AG04449 (cell line): ENCODE measurements around the gene TRMT61A.
A peak's percentile ranks its signal among the peaks of the same experiment; 100 is the strongest.

Source experiments
- CTCF ChIA-PET: fragments of 350-600 bp; formaldehyde crosslinking; extraction: SDS; loops from one replicate; lab custom pipeline; 2021; ENCODE audit warnings: antibody characterized with exemption; lab: Yijun Ruan, JAX
- POLR2A ChIA-PET: fragments of 400-600, 350-600 bp; formaldehyde crosslinking; extraction: SDS; loops from one replicate; lab custom pipeline; 2020; ENCODE audit warnings: antibody characterized with exemption, inconsistent platforms; lab: Yijun Ruan, JAX
- DNase-seq: peaks from one replicate; pipeline ENCODE4 v3.0.0-alpha.2; 2010; ENCODE audit warnings: low read depth, low spot score
- H3K4me3 ChIP-seq: 2 replicates; pipeline ENCODE4 v1.5.1; 2011; ENCODE audit warnings: low read depth, mild to moderate bottlenecking, control low read depth, low read length
- CTCF ChIP-seq: IDR thresholded peaks from one replicate; pipeline ENCODE4 v1.5.1; 2011; ENCODE audit warnings: mild to moderate bottlenecking, moderate library complexity, low read length, control low read depth, inconsistent platforms; ENCODE audit not compliant: insufficient read depth; ENCODE audit errors: missing control alignments

Gene TRMT61A

DNA sequence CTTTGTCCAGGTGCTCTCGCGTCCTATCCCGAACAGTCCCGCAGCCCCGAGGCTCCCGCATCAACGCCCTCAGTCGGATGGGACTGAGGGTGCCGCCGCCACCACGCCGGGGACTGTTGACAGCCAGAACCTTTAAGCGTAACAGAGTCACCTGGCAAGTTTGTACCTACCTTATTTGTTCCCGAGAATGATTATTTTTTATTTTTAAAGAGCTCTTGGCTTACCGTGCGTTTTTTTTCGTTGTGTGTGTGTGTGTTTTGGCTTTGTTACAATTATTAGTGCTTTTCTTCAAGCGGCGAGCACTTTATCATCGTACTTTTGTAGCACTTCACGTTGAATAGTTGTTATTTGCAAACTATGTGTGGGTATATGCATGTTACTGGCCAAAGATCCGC, 34.2 kb downstream of the TRMT61A start:
- no peak for TF ChIP-seq CTCF
- CTCF ChIA-PET = interaction anchor here (1.5 to 8.2 kb wide), 3 partner anchors 9 to 15 kb away, joined by 5 to 79 read pairs (median 6); no protein-coding TSS in a partner anchor
- POLR2A ChIA-PET = interaction anchor here (0.6 kb wide), 1 partner anchor 477 kb away, joined by 4 read pairs; no protein-coding TSS in a partner anchor
- H3K4me3 ChIP-seq = peak overlapping the region; percentile 67
- DNase-seq = no peak

DNA sequence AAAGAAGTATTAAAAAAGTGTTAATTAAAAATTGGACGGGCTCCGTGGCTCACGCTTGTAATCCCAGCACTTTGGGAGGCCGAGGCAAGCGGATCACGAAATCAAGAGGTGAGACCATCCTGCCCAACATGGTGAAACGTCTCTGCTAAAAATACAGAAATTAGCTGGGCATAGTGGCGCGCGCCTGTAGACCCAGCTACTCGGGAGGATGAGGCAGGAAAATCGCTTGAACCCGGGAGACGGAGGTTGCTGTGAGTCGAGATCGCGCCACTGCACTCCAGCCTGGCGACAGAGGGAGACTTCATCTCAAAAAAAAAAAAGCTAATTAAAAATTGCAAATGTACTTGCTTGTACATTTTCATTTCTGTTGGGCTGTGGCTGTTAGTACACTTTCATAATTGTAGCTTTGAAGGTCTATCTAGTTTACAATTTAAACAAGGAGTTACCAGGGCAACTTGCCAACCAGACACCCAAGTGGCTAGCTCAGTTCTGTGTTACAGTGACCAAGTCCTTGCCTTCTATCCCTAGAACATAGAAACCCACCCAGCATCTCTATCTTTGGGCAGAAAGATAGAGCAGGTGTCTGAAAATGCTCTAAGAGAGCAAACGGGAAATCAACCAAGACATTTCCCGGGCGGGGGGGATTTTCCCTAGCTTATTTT, 35.0 kb downstream of the TRMT61A start:
- POLR2A ChIA-PET = no interaction called here
- CTCF ChIA-PET = interaction anchor here (1.5 to 8.2 kb wide), 3 partner anchors 10 to 16 kb away, joined by 5 to 79 read pairs (median 6); no protein-coding TSS in a partner anchor

GRCh38 chr14:103568952-103569351, 40.0 kb downstream of the TRMT61A start:
- TF ChIP-seq CTCF = no peak
- POLR2A ChIA-PET = no interaction called here
- CTCF ChIA-PET = interaction anchor here (1.0 kb wide), 1 partner anchor 137 kb away, joined by 3 read pairs; no protein-coding TSS in a partner anchor
- no peak for DNase-seq
- no peak overlapping the region for H3K4me3 ChIP-seq

More for the DNA sequence above, 35.0 kb downstream of the TRMT61A start:
- H3K4me3 ChIP-seq = peak overlapping the region; percentile 67
- no peak for DNase-seq
- no peak for TF ChIP-seq CTCF

DNA sequence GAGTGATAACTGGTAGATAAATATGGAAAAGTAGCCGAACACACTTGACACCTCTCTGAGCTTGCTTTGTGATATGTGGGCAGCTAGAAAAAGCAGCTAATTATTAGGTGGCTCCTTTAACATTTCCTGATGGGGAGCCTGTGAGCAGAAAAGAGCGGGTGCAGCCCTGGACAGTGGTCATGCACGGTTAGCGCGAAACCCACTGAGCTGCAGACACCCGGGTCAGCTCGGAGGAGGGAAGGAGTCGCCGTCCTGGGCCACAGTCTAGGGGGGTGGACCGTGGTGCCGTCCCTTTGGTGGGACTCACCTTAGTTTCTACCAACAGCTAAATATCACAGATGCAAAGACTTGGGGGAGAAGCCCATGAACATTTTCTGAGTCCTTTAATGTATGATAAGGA, 40.4 kb downstream of the TRMT61A start:
- no peak overlapping the region for H3K4me3 ChIP-seq
- TF ChIP-seq CTCF = no peak
- POLR2A ChIA-PET = no interaction called here
- DNase-seq = no peak
- CTCF ChIA-PET = interaction anchor here (1.0 kb wide), 1 partner anchor 137 kb away, joined by 3 read pairs; no protein-coding TSS in a partner anchor

DNA sequence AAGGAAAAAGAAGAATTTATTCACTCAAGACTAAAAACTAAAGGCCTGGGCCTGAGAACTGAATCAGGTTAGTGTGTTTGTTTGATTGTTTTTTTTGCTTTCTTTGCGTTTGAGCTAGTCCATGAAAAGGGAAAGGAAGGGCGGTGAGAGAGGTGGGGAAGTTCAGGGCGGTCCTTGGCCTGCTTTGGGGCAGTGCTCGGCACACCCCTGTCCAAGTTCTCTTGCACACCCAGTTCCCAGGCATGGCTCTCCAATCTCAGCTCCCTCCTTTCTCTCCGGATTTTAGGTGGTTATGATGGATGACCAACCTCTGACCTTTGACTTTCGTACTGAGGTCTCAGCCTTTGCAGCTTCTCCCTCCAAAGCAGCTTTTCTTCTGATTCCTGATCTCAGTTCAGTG, 45.1 kb downstream of the TRMT61A start:
- no peak for TF ChIP-seq CTCF
- no peak overlapping the region for H3K4me3 ChIP-seq
- CTCF ChIA-PET = interaction anchor here (0.9 to 1.9 kb wide), 7 partner anchors 10 to 408 kb away, joined by 3 to 5 read pairs (median 4); partner anchors contain the start of gene BAG5
- DNase-seq = no peak
- POLR2A ChIA-PET = interaction anchor here (0.7 kb wide), 1 partner anchor 20 kb away, joined by 4 read pairs; no protein-coding TSS in a partner anchor

- H3K4me3 ChIP-seq = no peak overlapping the region
- CTCF ChIA-PET = interaction anchor here (0.7 to 2.0 kb wide), 8 partner anchors 9 to 105 kb away, joined by 3 to 6 read pairs (median 4); partner anchors contain the start of gene BAG5
- POLR2A ChIA-PET = no interaction called here
- TF ChIP-seq CTCF = no peak
- no peak for DNase-seq
Measured at GRCh38 chr14:103574707-103575285, 45.8 kb downstream of the TRMT61A start.
